Upper lobe of right lung (tissue), 1 donor: ENCODE measurements around the gene HOATZ. TPM values are rescaled to one million over a fixed set of nuclear protein-coding genes. Genes with fewer than 3 reads are reported as not detected.

ENCODE experiments used
- ATAC-seq: fragments of 200-7000 bp; cut with Tn5 transposase; one replicate; pipeline ENCODE4 v1.9.1; 2020; ENCODE audit warnings: mild to moderate bottlenecking, moderate library complexity
- DNase-seq: peaks from one replicate; pipeline ENCODE4 v3.0.0-alpha.2; 2020
- H3K27ac ChIP-seq: fragments of 200-600 bp; one replicate; pipeline ENCODE4 v1.8.0; 2022
- H3K27me3 ChIP-seq: fragments of 200-600 bp; one replicate; pipeline ENCODE4 v1.8.0; 2022; ENCODE audit warnings: mild to moderate bottlenecking
- H3K36me3 ChIP-seq: fragments of 200-600 bp; one replicate; pipeline ENCODE4 v1.8.0; 2022
- H3K4me1 ChIP-seq: fragments of 200-600 bp; one replicate; pipeline ENCODE4 v1.8.0; 2022
- H3K4me3 ChIP-seq: fragments of 200-600 bp; one replicate; pipeline ENCODE4 v1.8.0; 2022; ENCODE audit warnings: mild to moderate bottlenecking
- H3K9me3 ChIP-seq: fragments of 200-600 bp; one replicate; pipeline ENCODE4 v1.8.0; 2022
- CTCF ChIP-seq: fragments of 200-600 bp; IDR thresholded peaks from one replicate; pipeline ENCODE4 v1.8.0; 2022; ENCODE audit warnings: antibody characterized with exemption
- intact Hi-C: fragments of 100-400 bp; cut with DNase I; formaldehyde crosslinking; loops from one replicate; pipeline ENCODE4 v1.11.0; 2022
- total RNA-seq: library from RNA; stranded (reverse); fragmentation: NEBNext Ultra II Directional; extraction: Animal tissue kit (Norgen Biotek cat#: 25700); gene quantifications from one replicate; pipeline ENCODE4 v1.2.1, GENCODE V29; 2021
- donor health status: DM: no; HTN: yes; CAD: no; lungs with severe emphysema.

Gene HOATZ
- total RNA-seq, 1 donor from 2014 or later = not detected

DNA sequence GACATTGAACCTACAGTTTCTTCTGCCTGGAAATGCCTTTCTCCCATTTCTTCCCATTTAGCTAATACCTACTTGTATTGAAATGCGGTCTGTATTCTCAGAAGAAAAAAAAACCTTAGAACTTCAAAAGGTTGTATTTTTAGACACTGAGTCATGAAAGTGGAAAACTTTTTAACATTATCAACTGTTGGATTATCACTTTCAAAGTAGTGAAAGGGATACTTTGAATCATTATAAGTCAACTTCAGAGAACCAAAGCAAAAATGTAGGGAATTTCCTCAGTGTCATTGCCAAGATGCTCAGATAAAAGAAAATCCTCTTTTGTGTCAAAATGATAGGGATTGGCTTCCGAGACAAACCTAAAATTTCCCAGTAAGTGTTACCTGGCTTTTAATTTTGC is 6.6 kb downstream of the HOATZ start:
- Histone ChIP-seq H3K4me1 (no peaks in the 10 kb centered on the region), H3K4me3 (no peak overlapping the region), H3K9me3 (no peaks in the 10 kb centered on the region), H3K27ac (no peak overlapping the region), H3K36me3 (no peaks in the 10 kb centered on the region), H3K27me3 (no peaks in the 10 kb centered on the region)
- no peak for TF ChIP-seq CTCF
- intact Hi-C loops = no loop called here
- ATAC-seq (no peak), DNase-seq (no peak)

- Histone ChIP-seq H3K4me1 (no peaks in the 10 kb centered on the region), H3K36me3 (no peaks in the 10 kb centered on the region), H3K4me3 (no peak overlapping the region), H3K27me3 (no peaks in the 10 kb centered on the region), H3K9me3 (no peaks in the 10 kb centered on the region), H3K27ac (no peak overlapping the region)
- no peak for TF ChIP-seq CTCF
- intact Hi-C loops = no loop called here
- DNase-seq (no peak), ATAC-seq (no peak)
Measured at GRCh38 chr11:111522426-111522825, 7.8 kb downstream of the HOATZ start.

DNA sequence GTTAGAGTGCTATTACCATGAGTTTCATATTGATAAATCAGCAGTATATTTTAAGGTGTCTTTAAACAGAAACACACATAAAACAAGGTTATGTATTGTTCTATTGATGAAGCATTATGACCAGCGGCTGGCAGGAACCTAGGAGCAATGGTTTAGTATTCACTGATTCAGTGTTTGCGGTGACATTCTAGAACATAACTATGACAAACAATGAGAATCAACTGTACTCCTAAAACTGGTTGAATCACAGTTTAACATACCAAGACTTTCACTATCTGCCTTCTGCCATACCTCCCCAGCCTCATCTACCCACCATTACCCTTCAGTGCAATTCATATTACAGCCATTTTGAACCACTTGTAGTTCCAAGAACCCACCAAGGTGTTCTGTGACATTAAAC is 8.8 kb downstream of the HOATZ start:
- TF ChIP-seq CTCF = no peak
- Histone ChIP-seq H3K9me3 (no peaks in the 10 kb centered on the region), H3K4me3 (no peak overlapping the region), H3K36me3 (no peaks in the 10 kb centered on the region), H3K27ac (no peak overlapping the region), H3K4me1 (no peaks in the 10 kb centered on the region), H3K27me3 (no peaks in the 10 kb centered on the region)
- intact Hi-C loops = no loop called here
- DNase-seq (no peak), ATAC-seq (no peak)

- no peak for TF ChIP-seq CTCF
- peak; percentile 27 for ATAC-seq
- H3K4me1 ChIP-seq = no peaks in the 10 kb centered on the region
- DNase-seq = no peak
- H3K36me3 ChIP-seq = no peaks in the 10 kb centered on the region
- intact Hi-C loops = no loop called here
- no peaks in the 10 kb centered on the region for H3K27me3 ChIP-seq
- no peak overlapping the region for H3K4me3 ChIP-seq
- H3K9me3 ChIP-seq = no peaks in the 10 kb centered on the region
- no peak overlapping the region for H3K27ac ChIP-seq
Measured at GRCh38 chr11:111524056-111524455, 9.5 kb downstream of the HOATZ start.

GRCh38 chr11:111525456-111525855 is 10.9 kb downstream of the HOATZ start:
- Histone ChIP-seq H3K27ac (no peak overlapping the region), H3K4me3 (no peak overlapping the region), H3K4me1 (no peaks in the 10 kb centered on the region), H3K9me3 (no peaks in the 10 kb centered on the region), H3K27me3 (no peaks in the 10 kb centered on the region), H3K36me3 (no peaks in the 10 kb centered on the region)
- TF ChIP-seq CTCF = no peak
- ATAC-seq (no peak), DNase-seq (no peak)
- intact Hi-C loops = no loop called here

DNA sequence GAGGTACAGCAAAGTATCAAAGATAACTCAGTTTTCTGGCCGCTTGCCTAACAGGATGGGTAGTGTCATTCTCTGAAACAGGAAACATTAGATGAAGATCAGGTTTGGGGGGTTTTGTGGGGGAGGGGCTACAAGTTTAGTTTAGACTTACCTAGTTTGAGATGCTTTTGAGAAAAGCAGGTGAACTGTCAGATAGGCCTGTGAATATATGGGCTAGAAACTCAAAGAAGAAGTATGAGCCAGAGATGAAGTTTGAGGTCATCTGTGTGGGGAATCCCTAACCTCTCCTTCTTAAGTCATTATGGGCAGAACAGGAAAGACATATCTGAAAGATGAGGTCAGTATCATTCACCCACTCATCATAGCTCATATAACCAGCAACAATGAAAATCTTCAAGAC is 11.9 kb downstream of the HOATZ start:
- no peak for ATAC-seq
- intact Hi-C loops = no loop called here

More for the DNA sequence above, 11.9 kb downstream of the HOATZ start:
- TF ChIP-seq CTCF = no peak
- Histone ChIP-seq H3K27me3 (no peaks in the 10 kb centered on the region), H3K4me3 (no peak overlapping the region), H3K9me3 (no peaks in the 10 kb centered on the region), H3K36me3 (no peaks in the 10 kb centered on the region), H3K4me1 (no peaks in the 10 kb centered on the region), H3K27ac (no peak overlapping the region)
- DNase-seq = no peak
